GM10266 (cell line): ENCODE measurements around the gene SORCS3.

Experiments used
- DNase-seq: peaks from one replicate; pipeline ENCODE4 v3.0.0; 2012; ENCODE audit errors: extremely low spot score
- CTCF ChIP-seq: IDR thresholded peaks from 2 replicates; pipeline ENCODE4 v1.5.1; 2012; ENCODE audit warnings: mild to moderate bottlenecking, low read depth; ENCODE audit not compliant: control insufficient read depth, insufficient read depth; ENCODE audit errors: missing control alignments

The SORCS3 gene

GRCh38 chr10:104806801-104807200 lies 165.7 kb downstream of the SORCS3 start:
- DNase-seq: no peak
- TF ChIP-seq CTCF: no peak

DNA sequence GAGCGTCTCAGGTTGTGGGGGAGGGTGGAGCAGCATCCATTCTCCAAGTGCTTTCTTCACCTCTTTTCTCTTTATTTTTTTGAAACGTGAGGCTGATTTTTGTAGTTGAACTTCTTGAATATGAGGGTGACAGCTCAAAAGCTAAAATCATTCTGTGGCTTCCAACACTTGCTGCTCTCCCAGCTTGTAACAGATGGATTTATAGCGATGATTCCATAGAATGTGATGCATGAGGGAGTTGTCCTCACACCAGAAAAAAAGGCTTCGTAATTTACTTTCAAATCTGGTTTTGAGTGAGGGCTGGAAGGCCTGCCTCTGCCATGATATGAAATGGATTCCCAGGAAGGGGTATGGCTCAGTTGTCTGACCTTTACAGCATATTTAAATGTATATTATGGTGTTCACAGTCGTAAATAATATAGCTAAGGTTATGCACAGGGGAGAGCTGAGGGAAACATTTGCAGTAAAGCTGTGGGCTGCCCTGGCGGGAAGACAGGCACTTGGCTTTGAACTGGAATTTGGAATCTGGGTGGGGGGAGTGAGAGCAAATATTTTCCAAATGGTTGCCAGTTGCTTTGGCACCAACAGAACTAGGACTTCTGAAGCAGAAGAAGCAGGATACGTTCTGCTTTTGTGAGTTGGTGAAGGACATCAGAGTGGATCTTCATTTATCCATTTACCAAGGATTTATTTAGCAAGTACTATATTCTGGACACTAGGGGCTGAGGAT lies 166.7 kb downstream of the SORCS3 start:
- TF ChIP-seq CTCF: no peak
- no peak for DNase-seq

- no peak for DNase-seq
- no peak for TF ChIP-seq CTCF
Observed at GRCh38 chr10:104809288-104810090, 168.4 kb downstream of the SORCS3 start.

DNA sequence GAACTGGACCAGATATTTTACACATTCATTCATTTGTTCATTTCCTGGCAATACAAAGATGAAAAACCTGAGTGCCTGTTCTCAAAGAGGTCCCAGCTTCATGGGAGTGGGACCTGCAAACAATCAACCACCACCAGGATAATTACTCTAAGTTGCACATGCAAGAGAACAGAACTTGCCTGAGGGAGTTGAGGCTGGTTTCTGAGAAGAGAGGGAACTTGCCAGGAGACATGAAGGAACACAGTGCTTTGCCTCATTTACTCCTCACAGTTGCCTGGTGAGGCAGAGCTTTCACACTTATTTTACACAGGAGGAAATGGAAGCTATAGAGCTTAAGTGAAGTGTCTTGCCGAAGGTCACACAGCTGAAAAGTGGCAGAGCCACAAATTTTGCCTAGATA lies 170.1 kb downstream of the SORCS3 start:
- DNase-seq: no peak
- no peak for TF ChIP-seq CTCF

GRCh38 chr10:104816501-104816900 lies 175.4 kb downstream of the SORCS3 start:
- no peak for TF ChIP-seq CTCF
- DNase-seq: no peak

DNA sequence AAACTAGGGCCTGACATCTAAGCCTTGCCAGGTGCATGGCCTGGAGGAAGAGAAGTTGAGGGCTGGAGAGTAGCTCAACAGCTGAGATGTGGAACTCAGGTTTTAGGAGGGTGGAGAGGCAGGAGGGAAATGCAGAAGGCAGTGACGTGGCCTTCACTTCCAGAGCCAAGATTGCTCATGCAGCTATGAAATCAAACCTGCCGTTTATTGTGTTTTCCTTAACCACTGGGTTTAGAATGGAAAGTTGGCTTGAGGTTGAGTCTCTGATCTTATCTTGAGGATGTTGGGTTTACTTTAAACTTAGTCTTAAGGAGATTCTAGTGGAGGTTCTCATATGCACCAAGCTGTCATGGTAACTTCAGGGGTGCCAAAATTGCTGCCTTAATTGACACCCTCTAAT lies 178.6 kb downstream of the SORCS3 start:
- DNase-seq: no peak
- TF ChIP-seq CTCF: no peak

DNA sequence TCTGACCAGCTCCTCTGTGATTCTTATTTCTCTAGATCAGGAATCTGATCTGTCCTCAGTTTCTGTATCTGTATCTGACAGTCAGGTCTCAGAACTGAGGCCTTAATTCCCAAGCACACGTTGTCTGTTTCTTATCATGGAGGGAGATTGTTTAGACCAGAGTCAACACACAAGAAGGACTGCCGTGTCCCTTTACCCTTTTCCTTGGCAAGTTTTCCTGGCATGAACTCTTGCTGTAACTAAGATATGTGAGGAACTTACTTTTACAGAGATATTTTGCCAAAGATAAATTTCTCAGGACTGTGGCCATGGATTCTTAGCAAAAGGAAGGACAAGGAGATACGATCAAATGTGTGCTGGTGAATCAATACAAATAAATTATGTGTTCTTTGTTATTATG lies 181.0 kb downstream of the SORCS3 start:
- DNase-seq: no peak
- TF ChIP-seq CTCF: no peak
